Measurements from ENCODE around the gene KIFC3.
"Not testable (repeated sequence)": the region's sequence is repeated elsewhere in the genome, so short reads cannot be mapped to it uniquely, and the experiment has no call there.

KIFC3 gene

GRCh38 chr16:57784334-57784733 lies 18.0 kb downstream of the KIFC3 start:
- no peak for DNase-seq

- DNase-seq: no peak
Measured at GRCh38 chr16:57783883-57784282, 18.4 kb downstream of the KIFC3 start.

GRCh38 chr16:57783116-57783515 lies 19.2 kb downstream of the KIFC3 start:
- no peak for DNase-seq

- DNase-seq: not testable (repeated sequence)
Measured at GRCh38 chr16:57782607-57783055, 19.7 kb downstream of the KIFC3 start.

GRCh38 chr16:57781741-57782606 lies 20.3 kb downstream of the KIFC3 start:
- DNase-seq: no peak

GRCh38 chr16:57781349-57781740 lies 20.9 kb downstream of the KIFC3 start:
- DNase-seq: no peak

GRCh38 chr16:57779836-57780235 lies 22.5 kb downstream of the KIFC3 start:
- DNase-seq: not testable (repeated sequence)

GRCh38 chr16:57778658-57779057 lies 23.6 kb downstream of the KIFC3 start:
- DNase-seq: no peak

- no peak for DNase-seq
Measured at GRCh38 chr16:57775661-57776469, 26.4 kb downstream of the KIFC3 start.

GRCh38 chr16:57774705-57775285 lies 27.5 kb downstream of the KIFC3 start:
- DNase-seq: no peak

GRCh38 chr16:57773655-57774295 lies 28.5 kb downstream of the KIFC3 start:
- no peak for DNase-seq

- DNase-seq: no peak
Measured at GRCh38 chr16:57773019-57773418, 29.3 kb downstream of the KIFC3 start.

- DNase-seq: no peak
Measured at GRCh38 chr16:57771141-57771785, 31.0 kb downstream of the KIFC3 start.

- no peak for DNase-seq
Measured at GRCh38 chr16:57770361-57770760, 31.9 kb downstream of the KIFC3 start.

GRCh38 chr16:57769541-57770145 lies 32.6 kb downstream of the KIFC3 start:
- no peak for DNase-seq

GRCh38 chr16:57766714-57767348 lies 35.5 kb downstream of the KIFC3 start:
- DNase-seq: no peak

GRCh38 chr16:57765160-57765728 lies 37.0 kb downstream of the KIFC3 start:
- DNase-seq: no peak

GRCh38 chr16:57764341-57765159 lies 37.7 kb downstream of the KIFC3 start:
- DNase-seq: peak; percentile 44

GRCh38 chr16:57764006-57764340 lies 38.3 kb downstream of the KIFC3 start:
- no peak for DNase-seq

GRCh38 chr16:57763285-57764005 lies 38.8 kb downstream of the KIFC3 start:
- DNase-seq: no peak

All from activated CD4-positive, alpha-beta T cell treated with anti-CD3 and anti-CD28 coated beads, Interleukin-2, Interleukin-6, amounts not matched to agents 100 ng/mL and 50 ng/mL, durations not matched to agents 16 hours and 8 hours (primary cell).